ENCODE results near the gene MASP1.
"Not testable (repeated sequence)": the region's sequence is repeated elsewhere in the genome, so short reads cannot be mapped to it uniquely, and the experiment has no call there.

Gene MASP1

GRCh38 chr3:187205683-187206082 lies 85.9 kb downstream of the MASP1 start:
- Mint-ChIP-seq H3K36me3 (no peaks in the 10 kb centered on the region), H3K4me1 (no peaks in the 10 kb centered on the region), H3K27me3 (peaks cover 1% of the 10 kb centered on the region), H3K9me3 (no peaks in the 10 kb centered on the region), H3K4me3 (no peak overlapping the region), H3K27ac (no peak overlapping the region)

- not testable (repeated sequence) for H3K4me3 Mint-ChIP-seq, H3K4me1 Mint-ChIP-seq, H3K27me3 Mint-ChIP-seq
Observed at GRCh38 chr3:187199463-187200050, 92.0 kb downstream of the MASP1 start.

GRCh38 chr3:187198490-187198889 lies 93.0 kb downstream of the MASP1 start:
- Mint-ChIP-seq H3K36me3 (no peaks in the 10 kb centered on the region), H3K27ac (no peak overlapping the region), H3K27me3 (peaks cover 5% of the 10 kb centered on the region), H3K4me1 (no peaks in the 10 kb centered on the region), H3K9me3 (no peaks in the 10 kb centered on the region), H3K4me3 (no peak overlapping the region)

More at GRCh38 chr3:187199463-187200050, 92.0 kb downstream of the MASP1 start:
- H3K9me3 Mint-ChIP-seq, H3K27ac Mint-ChIP-seq, H3K36me3 Mint-ChIP-seq: not testable (repeated sequence)

GRCh38 chr3:187197335-187197649 lies 94.2 kb downstream of the MASP1 start, which contains the start of gene RTP1:
Gene RTP1 (plus strand): TSS chr3:187197486. CDS start chr3:187197516, 30 bp downstream.
- Mint-ChIP-seq H3K4me1 (no peaks in the 10 kb centered on the region), H3K27ac (no peak within 1 kb of the TSS), H3K9me3 (no peaks in the 10 kb centered on the region), H3K36me3 (no peaks in the 10 kb centered on the region), H3K27me3 (peaks cover 3% of the 10 kb centered on the region), H3K4me3 (no peak within 1 kb of the TSS)

- no peak overlapping the region for H3K27ac Mint-ChIP-seq
- H3K4me3 Mint-ChIP-seq, result no peak overlapping the region
- H3K4me1 Mint-ChIP-seq, result no peaks in the 10 kb centered on the region
- H3K36me3 Mint-ChIP-seq, result no peaks in the 10 kb centered on the region
- H3K9me3 Mint-ChIP-seq, result no peaks in the 10 kb centered on the region
- peaks cover 3% of the 10 kb centered on the region for H3K27me3 Mint-ChIP-seq
Observed at GRCh38 chr3:187196573-187197334, 94.8 kb downstream of the MASP1 start.

GRCh38 chr3:187193181-187193580 lies 98.4 kb downstream of the MASP1 start:
- Mint-ChIP-seq H3K4me3 (no peak overlapping the region), H3K4me1 (no peaks in the 10 kb centered on the region), H3K27me3 (peaks cover 19% of the 10 kb centered on the region), H3K27ac (no peak overlapping the region), H3K9me3 (no peaks in the 10 kb centered on the region), H3K36me3 (peaks cover 1% of the 10 kb centered on the region)

GRCh38 chr3:187191271-187191670 lies 100.3 kb downstream of the MASP1 start:
- no peaks in the 10 kb centered on the region for H3K4me1 Mint-ChIP-seq
- no peak overlapping the region for H3K27ac Mint-ChIP-seq
- H3K9me3 Mint-ChIP-seq, result no peaks in the 10 kb centered on the region
- peaks cover 1% of the 10 kb centered on the region for H3K36me3 Mint-ChIP-seq
- peaks cover 26% of the 10 kb centered on the region for H3K27me3 Mint-ChIP-seq
- no peak overlapping the region for H3K4me3 Mint-ChIP-seq

GRCh38 chr3:187188931-187189330 lies 102.6 kb downstream of the MASP1 start:
- no peak overlapping the region for H3K4me3 Mint-ChIP-seq
- no peaks in the 10 kb centered on the region for H3K9me3 Mint-ChIP-seq
- H3K4me1 Mint-ChIP-seq, result no peaks in the 10 kb centered on the region
- H3K27ac Mint-ChIP-seq, result no peak overlapping the region
- H3K27me3 Mint-ChIP-seq, result peaks cover 23% of the 10 kb centered on the region
- peaks cover 1% of the 10 kb centered on the region for H3K36me3 Mint-ChIP-seq

- no peaks in the 10 kb centered on the region for H3K4me1 Mint-ChIP-seq
- no peaks in the 10 kb centered on the region for H3K9me3 Mint-ChIP-seq
- peaks cover 1% of the 10 kb centered on the region for H3K36me3 Mint-ChIP-seq
- H3K4me3 Mint-ChIP-seq, result no peak overlapping the region
- no peak overlapping the region for H3K27ac Mint-ChIP-seq
- peaks cover 23% of the 10 kb centered on the region for H3K27me3 Mint-ChIP-seq
Observed at GRCh38 chr3:187186801-187187421, 104.6 kb downstream of the MASP1 start.

GRCh38 chr3:187186375-187186774 lies 105.2 kb downstream of the MASP1 start:
- H3K9me3 Mint-ChIP-seq, result no peaks in the 10 kb centered on the region
- H3K27me3 Mint-ChIP-seq, result peaks cover 21% of the 10 kb centered on the region
- H3K4me1 Mint-ChIP-seq, result no peaks in the 10 kb centered on the region
- no peak overlapping the region for H3K4me3 Mint-ChIP-seq
- peaks cover 1% of the 10 kb centered on the region for H3K36me3 Mint-ChIP-seq
- no peak overlapping the region for H3K27ac Mint-ChIP-seq

GRCh38 chr3:187185759-187186158 lies 105.8 kb downstream of the MASP1 start:
- H3K9me3 Mint-ChIP-seq, result no peaks in the 10 kb centered on the region

More at GRCh38 chr3:187185759-187186158, 105.8 kb downstream of the MASP1 start:
- H3K36me3 Mint-ChIP-seq, result peaks cover 1% of the 10 kb centered on the region
- H3K4me3 Mint-ChIP-seq, result no peak overlapping the region
- no peaks in the 10 kb centered on the region for H3K4me1 Mint-ChIP-seq
- H3K27ac Mint-ChIP-seq, result no peak overlapping the region
- peaks cover 16% of the 10 kb centered on the region for H3K27me3 Mint-ChIP-seq
